H1 (cell line): ENCODE data around the gene NEK10. TPM values are rescaled to one million over a fixed set of nuclear protein-coding genes. Genes with fewer than 3 reads are reported as not detected.

ENCODE experiments used
- CTCF ChIA-PET: fragments of 300-600 bp; sonication (Branson Sonifier 250); formaldehyde crosslinking; loops from one replicate; lab custom pipeline; 2021; ENCODE audit not compliant: partially characterized antibody; lab: Charles Lee
- POLR2A ChIA-PET: fragments of 300-600 bp; sonication (Branson Sonifier 250); formaldehyde crosslinking; loops from one replicate; lab custom pipeline; 2021; ENCODE audit warnings: inconsistent platforms; ENCODE audit not compliant: partially characterized antibody; lab: Charles Lee
- DNase-seq, 2 experiments: peaks; one replicate each; pipeline versions ENCODE4 v3.0.0 to v3.0.0-alpha.2; 2010 to 2022; ENCODE audit warnings: low spot score in 2 of 2, low read depth in 1 of 2, mixed read lengths in 1 of 2
- FAIRE-seq: peaks from 2 replicates; lab custom pipeline; 2011; peaks lifted over from hg19 to GRCh38; lab: Jason Lieb, UNC
- H2AFZ ChIP-seq: 2 replicates; pipeline ENCODE4 v1.8.1; 2012; ENCODE audit warnings: low read length, inconsistent platforms
- H2AK5ac ChIP-seq: 2 replicates; pipeline ENCODE4 v1.6.1; 2013; ENCODE audit warnings: low read depth, low read length
- H2BK120ac ChIP-seq: replicated peaks from 2 replicates; pipeline ENCODE3; 2013; ENCODE audit warnings: low read depth, low read length, inconsistent platforms
- H2BK12ac ChIP-seq: 2 replicates; pipeline ENCODE4 v1.6.1; 2013; ENCODE audit warnings: low read depth, low read length
- H2BK15ac ChIP-seq: 2 replicates; pipeline ENCODE4 v1.6.1; 2013; ENCODE audit warnings: low read length
- H2BK20ac ChIP-seq: 2 replicates; pipeline ENCODE4 v1.6.1; 2013; ENCODE audit warnings: low read length
- H2BK5ac ChIP-seq: 2 replicates; pipeline ENCODE4 v1.6.1; 2013; ENCODE audit warnings: low read depth, low read length
- H3K14ac ChIP-seq: 2 replicates; pipeline ENCODE4 v1.6.1; 2013; ENCODE audit warnings: inconsistent platforms; ENCODE audit not compliant: insufficient read length
- H3K18ac ChIP-seq: 2 replicates; pipeline ENCODE4 v1.6.1; 2013; ENCODE audit warnings: low read length; ENCODE audit errors: extremely low read depth
- H3K23ac ChIP-seq: 2 replicates; pipeline ENCODE4 v1.6.1; 2013; ENCODE audit warnings: inconsistent platforms; ENCODE audit not compliant: insufficient read length
- H3K23me2 ChIP-seq: 2 replicates; pipeline ENCODE4 v1.6.1; 2013; ENCODE audit warnings: low read depth, low read length
- H3K27ac ChIP-seq: 2 replicates; pipeline ENCODE4 v1.6.1; 2011; ENCODE audit warnings: low read depth, low read length, inconsistent platforms
- H3K27me3 ChIP-seq, 4 experiments: replicated peaks in 1 of 4; 1 replicate in 1 of 4; 2 replicates in 3 of 4; pipeline versions ENCODE4 v1.6.1 to v1.8.1; 2011 to 2013; ENCODE audit warnings: low read length in 3 of 4, mild to moderate bottlenecking in 3 of 4, inconsistent platforms in 2 of 4, mixed read lengths in 2 of 4, moderate library complexity in 1 of 4; ENCODE audit not compliant: control insufficient read depth in 3 of 4, insufficient read depth in 3 of 4; ENCODE audit errors: extremely low read depth in 1 of 4
- H3K36me3 ChIP-seq, 4 experiments: 2 replicates each; pipeline versions ENCODE4 v1.6.1 to v1.8.1; 2011 to 2013; ENCODE audit warnings: mild to moderate bottlenecking in 4 of 4, low read length in 3 of 4, moderate library complexity in 2 of 4, control low read depth in 1 of 4, inconsistent platforms in 1 of 4; ENCODE audit not compliant: insufficient read depth in 4 of 4, control insufficient read depth in 2 of 4
- H3K4ac ChIP-seq: replicated peaks from 2 replicates; pipeline ENCODE3; 2013; ENCODE audit warnings: low read length, low read depth, mixed read lengths, inconsistent platforms; ENCODE audit not compliant: insufficient read length
- H3K4me1 ChIP-seq, 4 experiments: replicated peaks in 1 of 4; 1 replicate in 1 of 4; 2 replicates in 3 of 4; pipeline versions ENCODE4 v1.6.1 to v1.8.1; 2011 to 2013; ENCODE audit warnings: low read length in 3 of 4, inconsistent platforms in 2 of 4, mixed read lengths in 1 of 4; ENCODE audit not compliant: insufficient read depth in 4 of 4, control insufficient read depth in 3 of 4
- H3K4me2 ChIP-seq, 2 experiments: 2 replicates each; pipeline versions ENCODE4 v1.6.1 to v1.8.1; 2011 to 2013; ENCODE audit warnings: low read depth in 2 of 2, low read length in 2 of 2, control low read depth in 1 of 2, inconsistent platforms in 1 of 2, mild to moderate bottlenecking in 1 of 2; ENCODE audit not compliant: insufficient read depth in 1 of 2
- H3K4me3 ChIP-seq, 4 experiments: fragments of 200-600, 300-600 bp in 1 of 4; sonication (generic), shearing (Covaris generic), sonication (Bioruptor Twin) in 1 of 4; 2 replicates each; pipeline versions ENCODE4 v1.5.1 to v1.8.1; 2011 to 2016; ENCODE audit warnings: low read length in 4 of 4, low read depth in 3 of 4, control low read depth in 2 of 4, inconsistent platforms in 2 of 4, mild to moderate bottlenecking in 2 of 4, mixed read lengths in 1 of 4, moderate library complexity in 1 of 4; ENCODE audit not compliant: insufficient read depth in 2 of 4; ENCODE audit errors: extremely low read depth in 1 of 4
- H3K56ac ChIP-seq: replicated peaks from 2 replicates; pipeline ENCODE3; 2013; ENCODE audit warnings: low read depth, mild to moderate bottlenecking, mixed read lengths, low read length, inconsistent platforms; ENCODE audit not compliant: insufficient read length
- H3K79me1 ChIP-seq: 2 replicates; pipeline ENCODE4 v1.6.1; 2013; ENCODE audit warnings: low read depth, low read length, control low read depth
- H3K79me2 ChIP-seq, 2 experiments: 2 replicates each; pipeline versions ENCODE4 v1.6.1 to v1.8.1; 2012 to 2013; ENCODE audit warnings: low read length in 2 of 2, mild to moderate bottlenecking in 2 of 2, inconsistent platforms in 1 of 2; ENCODE audit not compliant: insufficient read depth in 2 of 2, control insufficient read depth in 1 of 2
- H3K9ac ChIP-seq, 4 experiments: replicated peaks in 1 of 4; 1 replicate in 1 of 4; 2 replicates in 3 of 4; pipeline versions ENCODE4 v1.6.1 to v1.8.1; 2011 to 2013; ENCODE audit warnings: low read depth in 3 of 4, low read length in 3 of 4, control low read depth in 2 of 4, mild to moderate bottlenecking in 2 of 4, moderate library complexity in 2 of 4, inconsistent platforms in 1 of 4; ENCODE audit errors: extremely low read depth in 1 of 4
- H3K9me3 ChIP-seq, 2 experiments: 2 replicates each; pipeline versions ENCODE4 v1.6.1 to v1.8.1; 2012 to 2013; ENCODE audit warnings: mild to moderate bottlenecking in 2 of 2, moderate library complexity in 2 of 2, control low read depth in 1 of 2, inconsistent platforms in 1 of 2, low read depth in 1 of 2, low read length in 1 of 2, mixed read lengths in 1 of 2; ENCODE audit not compliant: insufficient read depth in 2 of 2
- H4K20me1 ChIP-seq, 2 experiments: replicated peaks in 1 of 2; 2 replicates each; pipeline versions ENCODE3 to v1.8.1; 2011 to 2013; ENCODE audit warnings: inconsistent platforms in 2 of 2, low read length in 2 of 2, mild to moderate bottlenecking in 1 of 2; ENCODE audit not compliant: insufficient read depth in 2 of 2, control insufficient read depth in 1 of 2
- H4K5ac ChIP-seq: 2 replicates; pipeline ENCODE4 v1.6.1; 2013; ENCODE audit warnings: low read length, low read depth, mixed read lengths, inconsistent platforms; ENCODE audit not compliant: insufficient read length
- H4K8ac ChIP-seq: 2 replicates; pipeline ENCODE4 v1.8.0; 2013; ENCODE audit warnings: mild to moderate bottlenecking, moderate library complexity, low read length, inconsistent platforms; ENCODE audit not compliant: insufficient read depth; ENCODE audit errors: extremely low read depth
- H4K91ac ChIP-seq: replicated peaks from 2 replicates; pipeline ENCODE3; 2013; ENCODE audit warnings: low read length, mixed read lengths, inconsistent platforms; ENCODE audit not compliant: insufficient read length
- KDM1A ChIP-seq: fragments of 200-600, 300-600 bp; sonication (generic); IDR thresholded peaks from 2 replicates; pipeline ENCODE4 v1.7.1; 2016; ENCODE audit warnings: mild to moderate bottlenecking, low read length, borderline replicate concordance
- MAFK ChIP-seq: IDR thresholded peaks from 2 replicates; pipeline ENCODE4 v1.6.1; 2012; ENCODE audit warnings: low read depth, mild to moderate bottlenecking, improper control_type of control experiment, low read length
- RBBP5 ChIP-seq: IDR thresholded peaks from 2 replicates; pipeline ENCODE4 v1.7.1; 2012; ENCODE audit warnings: low read depth, mild to moderate bottlenecking, inconsistent platforms, low read length, moderate library complexity, borderline replicate concordance
- RNF2 ChIP-seq: fragments of 200-900, 300-1000 bp; sonication (generic); IDR thresholded peaks from 2 replicates; pipeline ENCODE4 v1.7.1; 2016; ENCODE audit warnings: borderline replicate concordance, low read depth, mild to moderate bottlenecking, antibody characterized with exemption, low read length; ENCODE audit not compliant: poor library complexity, severe bottlenecking; ENCODE audit errors: missing control alignments
- TAF1 ChIP-seq: IDR thresholded peaks from 2 replicates; pipeline ENCODE4 v1.6.1; 2011; ENCODE audit warnings: mild to moderate bottlenecking, low read depth, low read length
- WGBS, 2 experiments: shearing (Covaris generic) in 1 of 2; methylation state at CpG; one replicate each; pipeline versions ENCODE4 v1.1.6 to v1.1.7; 2013 to 2015; ENCODE audit warnings: low lambda C conversion rate in 2 of 2, mixed read lengths in 2 of 2, inconsistent platforms in 1 of 2, low coverage in 1 of 2, missing lambda C conversion rate in 1 of 2; ENCODE audit not compliant: insufficient replicate concordance in 2 of 2, insufficient coverage in 1 of 2, insufficient read length in 1 of 2; ENCODE audit errors: extremely low coverage in 1 of 2, missing lambda C conversion rate in 1 of 2; 5-methylcytosine and 5-hydroxymethylcytosine counted together
- polyA plus RNA-seq, 7 experiments: library from polyadenylated mRNA; depleted of rRNA in 3 of 7; stranded (reverse) in 5 of 7; unstranded in 2 of 7; fragments of >200 nt in 5 of 7; fragments of 200-250 nt in 2 of 7; gene quantifications; 1 replicate in 5 of 7; 2 replicates in 1 of 7; 4 replicates in 1 of 7; pipeline versions ENCODE4 v1.2.1 to v1.2.3, GENCODE V29; 2011 to 2013; ENCODE audit warnings: missing spikeins in 2 of 7, mixed read lengths in 2 of 7
- total RNA-seq: library from RNA; stranded (reverse); fragmentation: NEBNext Ultra II Directional; extraction: Animal tissue kit (Norgen Biotek cat#: 25700); gene quantifications from 2 replicates; pipeline ENCODE4 v1.2.1, GENCODE V29; 2021

The NEK10 gene
- total and polyA plus RNA-seq, 2 of the 8 experiments (the other 6 are each of a cell fraction or from before 2014, with no cell fraction given) = 0.18 to 0.50 TPM

- no peak overlapping the region for H2BK15ac ChIP-seq
- no peak overlapping the region for H2BK12ac ChIP-seq
- H4K91ac ChIP-seq = no peak overlapping the region
- no peak for FAIRE-seq
- no peak overlapping the region for H3K27ac ChIP-seq
- no peak overlapping the region for H4K8ac ChIP-seq
- no peaks in the 10 kb centered on the region for H3K36me3 ChIP-seq
- no peak overlapping the region for H2BK120ac ChIP-seq
- no peaks in the 10 kb centered on the region for H3K79me1 ChIP-seq
- H3K79me2 ChIP-seq = no peaks in the 10 kb centered on the region
- no peak overlapping the region for H3K4me3 ChIP-seq
- H2AFZ ChIP-seq = no peak overlapping the region
- TF ChIP-seq KDM1A (no peak), MAFK (no peak), RBBP5 (no peak), TAF1 (no peak), RNF2 (no peak)
- peaks cover 0 to 5% (median 3%) of the 10 kb centered on the region in 4 experiments; a peak in 4 of 7 replicates for H3K4me1 ChIP-seq
- H3K23ac ChIP-seq = no peak overlapping the region
- 84% methylated on average over 5 of the region's 5 CpGs; no CpG with 5 or more reads in 1 of the 2 experiments for WGBS, 2 experiments
- no peak overlapping the region for H3K4me2 ChIP-seq
- H2BK5ac ChIP-seq = no peak overlapping the region
- no peaks in the 10 kb centered on the region for H3K27me3 ChIP-seq
- CTCF ChIA-PET = interaction anchor here (1.8 kb wide), 1 partner anchor 51 kb away, joined by 6 read pairs; no protein-coding TSS in a partner anchor
- DNase-seq = no peak
- no peak overlapping the region for H2BK20ac ChIP-seq
- no peak overlapping the region for H3K4ac ChIP-seq
- no peak overlapping the region for H4K5ac ChIP-seq
- no peaks in the 10 kb centered on the region for H3K9me3 ChIP-seq
- no peak overlapping the region for H2AK5ac ChIP-seq
- H3K23me2 ChIP-seq = no peaks in the 10 kb centered on the region
- POLR2A ChIA-PET = no interaction called here
- no peak overlapping the region for H3K14ac ChIP-seq
- no peak overlapping the region for H3K18ac ChIP-seq
- no peak overlapping the region for H3K56ac ChIP-seq
- H4K20me1 ChIP-seq = no peaks in the 10 kb centered on the region
- no peak overlapping the region for H3K9ac ChIP-seq
Measured at GRCh38 chr3:27081566-27081965, 287.6 kb downstream of the NEK10 start.
